ENCODE data around the gene SGF29.

SGF29 gene

DNA sequence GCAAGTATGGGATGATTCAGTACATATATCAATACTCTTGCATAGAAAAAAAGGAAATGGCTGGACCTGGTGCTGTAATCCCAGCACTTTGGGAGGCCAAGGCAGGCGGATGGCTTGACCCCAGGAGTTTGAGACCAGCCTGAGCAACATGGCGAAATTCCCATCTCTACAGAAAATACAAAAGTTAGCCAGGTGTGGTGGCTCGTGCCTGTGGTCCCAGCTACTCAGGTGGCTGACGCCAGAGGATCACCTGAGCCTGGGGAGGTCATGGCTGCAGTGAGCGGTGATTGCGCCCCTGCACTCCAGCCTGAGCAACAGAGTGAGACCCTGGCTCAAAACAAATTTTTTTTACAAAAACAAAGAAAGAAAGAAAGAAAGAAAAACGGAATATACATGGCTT lies 7.1 kb upstream of the SGF29 start:
- H3K27ac ChIP-seq (replicated peaks): no peak overlapping the region
- no peak overlapping the region for H3K4me3 ChIP-seq (replicated peaks; ENCODE audit: insufficient read depth, low read length)
- DNase-seq (ENCODE audit: low read depth in 1 of 2, low spot score in 1 of 2): no peak
- no peaks in the 10 kb centered on the region for H3K27me3 ChIP-seq (ENCODE audit: insufficient read depth, poor library complexity, severe bottlenecking)
- TF ChIP-seq, protein P1, sequence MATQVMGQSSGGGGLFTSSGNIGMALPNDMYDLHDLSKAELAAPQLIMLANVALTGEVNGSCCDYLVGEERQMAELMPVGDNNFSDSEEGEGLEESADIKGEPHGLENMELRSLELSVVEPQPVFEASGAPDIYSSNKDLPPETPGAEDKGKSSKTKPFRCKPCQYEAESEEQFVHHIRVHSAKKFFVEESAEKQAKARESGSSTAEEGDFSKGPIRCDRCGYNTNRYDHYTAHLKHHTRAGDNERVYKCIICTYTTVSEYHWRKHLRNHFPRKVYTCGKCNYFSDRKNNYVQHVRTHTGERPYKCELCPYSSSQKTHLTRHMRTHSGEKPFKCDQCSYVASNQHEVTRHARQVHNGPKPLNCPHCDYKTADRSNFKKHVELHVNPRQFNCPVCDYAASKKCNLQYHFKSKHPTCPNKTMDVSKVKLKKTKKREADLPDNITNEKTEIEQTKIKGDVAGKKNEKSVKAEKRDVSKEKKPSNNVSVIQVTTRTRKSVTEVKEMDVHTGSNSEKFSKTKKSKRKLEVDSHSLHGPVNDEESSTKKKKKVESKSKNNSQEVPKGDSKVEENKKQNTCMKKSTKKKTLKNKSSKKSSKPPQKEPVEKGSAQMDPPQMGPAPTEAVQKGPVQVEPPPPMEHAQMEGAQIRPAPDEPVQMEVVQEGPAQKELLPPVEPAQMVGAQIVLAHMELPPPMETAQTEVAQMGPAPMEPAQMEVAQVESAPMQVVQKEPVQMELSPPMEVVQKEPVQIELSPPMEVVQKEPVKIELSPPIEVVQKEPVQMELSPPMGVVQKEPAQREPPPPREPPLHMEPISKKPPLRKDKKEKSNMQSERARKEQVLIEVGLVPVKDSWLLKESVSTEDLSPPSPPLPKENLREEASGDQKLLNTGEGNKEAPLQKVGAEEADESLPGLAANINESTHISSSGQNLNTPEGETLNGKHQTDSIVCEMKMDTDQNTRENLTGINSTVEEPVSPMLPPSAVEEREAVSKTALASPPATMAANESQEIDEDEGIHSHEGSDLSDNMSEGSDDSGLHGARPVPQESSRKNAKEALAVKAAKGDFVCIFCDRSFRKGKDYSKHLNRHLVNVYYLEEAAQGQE (IDR thresholded peaks at IDR 0.05; ENCODE audit: insufficient replicate concordance, low read depth): no peak
- no peak for TF ChIP-seq POLR2AphosphoS5 (IDR thresholded peaks at IDR 0.05; ENCODE audit: low read depth)

DNA sequence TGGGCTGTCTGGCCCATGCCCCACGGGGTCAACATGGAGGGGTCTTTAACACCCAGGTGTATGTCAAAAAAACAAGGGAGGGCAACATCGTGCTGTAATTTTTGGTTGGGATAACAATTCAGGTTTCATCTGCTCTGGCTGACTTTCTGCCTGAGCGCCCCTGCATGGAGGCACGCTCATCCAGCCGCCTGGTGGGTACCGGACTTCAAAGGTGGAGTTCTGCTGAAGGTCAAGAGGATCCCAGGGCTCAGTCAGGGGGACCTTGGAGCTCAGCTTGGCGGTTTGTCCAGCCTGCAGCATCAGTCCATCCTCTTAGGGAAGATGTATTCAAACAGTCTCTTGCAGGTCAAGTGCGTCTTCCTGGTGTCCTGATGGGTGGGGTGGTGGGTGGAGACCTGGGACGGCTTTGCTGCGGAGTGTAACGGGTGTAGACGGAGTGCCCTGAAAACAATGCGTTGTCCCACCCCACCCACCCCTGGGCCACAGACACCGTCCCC lies 5.4 kb upstream of the SGF29 start:
- Histone ChIP-seq H3K4me3 (replicated peaks; ENCODE audit: insufficient read depth, low read length) (no peak overlapping the region), H3K27me3 (ENCODE audit: insufficient read depth, poor library complexity, severe bottlenecking) (no peaks in the 10 kb centered on the region), H3K27ac (replicated peaks) (no peak overlapping the region)
- DNase-seq (ENCODE audit: low read depth in 1 of 2, low spot score in 1 of 2): no peak
- TF ChIP-seq, protein P2, sequence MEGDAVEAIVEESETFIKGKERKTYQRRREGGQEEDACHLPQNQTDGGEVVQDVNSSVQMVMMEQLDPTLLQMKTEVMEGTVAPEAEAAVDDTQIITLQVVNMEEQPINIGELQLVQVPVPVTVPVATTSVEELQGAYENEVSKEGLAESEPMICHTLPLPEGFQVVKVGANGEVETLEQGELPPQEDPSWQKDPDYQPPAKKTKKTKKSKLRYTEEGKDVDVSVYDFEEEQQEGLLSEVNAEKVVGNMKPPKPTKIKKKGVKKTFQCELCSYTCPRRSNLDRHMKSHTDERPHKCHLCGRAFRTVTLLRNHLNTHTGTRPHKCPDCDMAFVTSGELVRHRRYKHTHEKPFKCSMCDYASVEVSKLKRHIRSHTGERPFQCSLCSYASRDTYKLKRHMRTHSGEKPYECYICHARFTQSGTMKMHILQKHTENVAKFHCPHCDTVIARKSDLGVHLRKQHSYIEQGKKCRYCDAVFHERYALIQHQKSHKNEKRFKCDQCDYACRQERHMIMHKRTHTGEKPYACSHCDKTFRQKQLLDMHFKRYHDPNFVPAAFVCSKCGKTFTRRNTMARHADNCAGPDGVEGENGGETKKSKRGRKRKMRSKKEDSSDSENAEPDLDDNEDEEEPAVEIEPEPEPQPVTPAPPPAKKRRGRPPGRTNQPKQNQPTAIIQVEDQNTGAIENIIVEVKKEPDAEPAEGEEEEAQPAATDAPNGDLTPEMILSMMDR (IDR thresholded peaks at IDR 0.05; ENCODE audit: insufficient read depth, low read length): no peak
- TF ChIP-seq GABPA (IDR thresholded peaks at IDR 0.05; ENCODE audit: low read depth) (no peak), POLR2AphosphoS5 (IDR thresholded peaks at IDR 0.05; ENCODE audit: low read depth) (no peak), SPI1 (IDR thresholded peaks at IDR 0.05; ENCODE audit: borderline replicate concordance, low read depth) (no peak)
- TF ChIP-seq, protein P1 (IDR thresholded peaks at IDR 0.05; ENCODE audit: insufficient replicate concordance, low read depth): no peak

DNA sequence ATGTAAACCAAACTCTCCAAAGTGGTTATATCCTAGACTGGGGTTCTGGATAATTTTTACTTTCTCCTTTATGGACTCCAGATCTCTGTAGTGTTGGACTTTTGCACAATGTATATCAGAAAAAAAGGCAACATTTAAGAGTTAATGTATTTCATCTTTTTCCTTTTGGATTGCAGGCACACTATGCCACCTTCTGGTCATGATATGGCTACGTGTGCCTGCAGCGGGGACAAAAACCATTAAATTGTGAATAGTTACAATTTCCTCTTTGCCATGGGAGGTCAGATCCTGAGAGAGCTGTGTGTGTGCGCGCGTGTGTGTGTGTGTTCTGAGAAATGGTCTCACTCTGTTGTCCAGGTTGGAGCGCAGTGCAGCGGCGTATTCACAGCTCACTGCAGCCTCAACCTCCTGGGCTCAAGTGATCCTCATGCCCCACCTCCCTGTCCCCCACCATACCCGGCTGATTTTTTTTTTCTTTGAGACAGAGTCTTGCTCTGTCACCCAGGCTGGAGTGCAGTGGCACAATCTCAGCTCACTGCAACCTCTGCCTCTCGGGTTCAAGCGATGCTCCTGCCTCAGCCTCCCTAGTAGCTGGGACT lies 4.3 kb upstream of the SGF29 start:
- no peak overlapping the region for H3K27ac ChIP-seq (replicated peaks)
- no peak overlapping the region for H3K4me3 ChIP-seq (replicated peaks; ENCODE audit: insufficient read depth, low read length)
- peak in 1 of 2 experiments; percentile 68 for DNase-seq (ENCODE audit: low read depth in 1 of 2, low spot score in 1 of 2)
- TF ChIP-seq GABPA (IDR thresholded peaks at IDR 0.05; ENCODE audit: low read depth): no peak
- TF ChIP-seq, protein P2 (IDR thresholded peaks at IDR 0.05; ENCODE audit: insufficient read depth, low read length): peak; percentile 63
- TF ChIP-seq POLR2AphosphoS5 (IDR thresholded peaks at IDR 0.05; ENCODE audit: low read depth): no peak
- TF ChIP-seq, protein P1 (IDR thresholded peaks at IDR 0.05; ENCODE audit: insufficient replicate concordance, low read depth): no peak
- H3K27me3 ChIP-seq (ENCODE audit: insufficient read depth, poor library complexity, severe bottlenecking): no peaks in the 10 kb centered on the region

All from HL-60 (cell line).